ENCODE measurements around the gene PLEKHA6. TPM values are rescaled to one million over a fixed set of nuclear protein-coding genes. Genes with fewer than 3 reads are reported as not detected.

Gene PLEKHA6
- total RNA-seq, 1 experiment from 2014 or later: 2.1 TPM

DNA sequence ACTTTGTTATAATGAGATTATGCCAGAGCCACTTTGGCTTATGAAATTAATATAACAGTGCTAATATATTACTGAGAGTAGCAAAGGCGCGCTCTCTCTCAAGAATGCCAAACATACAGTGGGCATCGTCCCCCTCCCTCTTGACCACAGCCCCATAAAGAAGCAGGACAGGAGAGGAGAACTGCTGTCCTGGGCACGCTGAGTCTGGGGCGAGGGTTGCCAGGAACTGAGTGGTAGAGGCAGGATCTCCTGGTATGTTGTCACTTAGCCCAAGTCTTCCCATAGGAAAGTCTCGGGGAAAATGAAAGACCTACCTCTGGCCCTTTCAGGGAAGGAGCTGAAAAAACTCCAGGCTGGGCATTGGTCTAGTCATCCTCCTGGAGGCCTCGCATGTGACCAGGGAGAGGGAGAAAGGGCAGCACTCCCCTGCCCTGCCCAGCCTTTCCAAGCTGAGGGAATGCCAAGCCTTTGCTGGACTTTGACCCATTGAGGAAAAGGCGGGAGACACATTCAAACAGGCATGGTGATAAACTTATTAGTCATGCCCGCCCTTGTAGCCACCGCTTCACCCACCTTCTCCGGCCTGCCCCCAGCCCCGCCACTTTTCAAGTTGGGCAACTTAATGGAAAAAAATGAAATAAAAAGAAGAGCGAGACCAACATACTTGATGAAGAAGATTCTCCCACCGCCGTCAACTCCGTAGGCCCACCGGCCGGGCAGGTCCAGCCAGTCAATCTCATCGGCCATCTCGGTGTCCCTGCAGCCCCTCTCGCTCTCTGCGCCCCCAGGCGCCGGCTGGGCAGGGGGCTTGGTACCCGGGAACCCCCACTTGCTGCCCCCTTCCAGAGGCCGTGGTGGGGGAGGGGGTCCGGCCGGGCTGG lies 17.4 kb upstream of the PLEKHA6 start:
- Histone ChIP-seq H2AFZ (ENCODE audit: low read length) (no peak overlapping the region), H4K91ac (ENCODE audit: insufficient read length, low read depth, low read length) (no peak overlapping the region), H3T11ph (ENCODE audit: low read length) (no peak overlapping the region), H3K18ac (ENCODE audit: insufficient read length, low read depth, low read length) (no peak overlapping the region), H4K5ac (ENCODE audit: insufficient read length, low read depth, low read length) (no peak overlapping the region), H3K9me3 (ENCODE audit: control insufficient read depth, low read depth, low read length) (no peaks in the 10 kb centered on the region), H3K4me1 (ENCODE audit: insufficient read depth, low read length) (peaks cover 2% of the 10 kb centered on the region; the same call in 1 of the 2 replicates), H3K4me2 (ENCODE audit: insufficient read depth, insufficient read length, low read length) (peak overlapping the region; percentile 60), H2BK5ac (ENCODE audit: insufficient read length, low read length) (no peak overlapping the region), H3K14ac (ENCODE audit: insufficient read depth, low read length) (no peak overlapping the region), H2BK20ac (ENCODE audit: low read depth, low read length, poor library complexity, severe bottlenecking) (no peak overlapping the region), H4K20me1 (ENCODE audit: control insufficient read depth, insufficient read depth, insufficient read length) (peaks cover 2% of the 10 kb centered on the region), H3K9ac (ENCODE audit: extremely low read depth, insufficient read length, low read length) (no peak overlapping the region), H3K27me3 (ENCODE audit: insufficient read depth, low read length) (peaks cover 17% of the 10 kb centered on the region; the same call in 1 of the 2 replicates), H2BK12ac (ENCODE audit: insufficient read length, low read depth, low read length) (no peak overlapping the region), H2BK15ac (ENCODE audit: low read depth, low read length) (no peak overlapping the region), H2BK120ac (ENCODE audit: low read depth, low read length, poor library complexity, severe bottlenecking) (no peak overlapping the region), H3K56ac (ENCODE audit: insufficient read length, low read depth, low read length) (no peak overlapping the region), H3K4ac (ENCODE audit: low read depth, low read length) (no peak overlapping the region), H2AK5ac (ENCODE audit: insufficient read length, low read length) (no peak overlapping the region), H3K23ac (ENCODE audit: insufficient read length, low read depth, low read length) (no peak overlapping the region), H3K79me2 (ENCODE audit: insufficient read depth, low read length) (no peaks in the 10 kb centered on the region), H3K79me1 (ENCODE audit: insufficient read depth, low read depth, low read length, poor library complexity, severe bottlenecking) (no peaks in the 10 kb centered on the region), H4K8ac (replicated peaks; ENCODE audit: insufficient read length, low read depth, low read length) (no peak overlapping the region), H3K27ac (ENCODE audit: insufficient read length, low read depth, low read length) (no peak overlapping the region), H3K23me2 (ENCODE audit: insufficient read length, low read depth, low read length, poor library complexity, severe bottlenecking) (peaks cover 10% of the 10 kb centered on the region)
- Mint-ChIP-seq H3K36me3 (ENCODE audit: insufficient read depth in 1 of 3, low read depth in 3 of 3) (no peaks in the 10 kb centered on the region), H3K4me1 (peaks cover 8 to 9% of the 10 kb centered on the region in 2 experiments), H3K27ac (no peak overlapping the region), H3K9me3 (no peaks in the 10 kb centered on the region), H3K4me3 (peak overlapping the region; percentile 62 to 83), H3K27me3 (ENCODE audit: low read depth) (peaks cover 40% of the 10 kb centered on the region)
- no peak for TF ChIP-seq CTCF (conservative IDR thresholded peaks at IDR 0.05)
- no peak for DNase-seq
- no CpG with 5 or more reads among the region's 28 CpGs for WGBS (ENCODE audit: extremely low coverage, insufficient read length, low lambda C conversion rate)
